ENCODE data around the gene SAMMSON. TPM values are rescaled to one million over a fixed set of nuclear protein-coding genes. Genes with fewer than 3 reads are reported as not detected.

The SAMMSON gene
- under 1 TPM in 1 of 2 donors, not detected in 1; 0.42 TPM for total RNA-seq
- not detected for polyA plus RNA-seq (2013, experiment 1 of 2)
- polyA plus RNA-seq (2013, experiment 2 of 2) = not detected
- long read RNA-seq, experiment 1 = 0 reads
- long read RNA-seq, experiment 2 = 0 reads
- long read RNA-seq, experiment 3, partial matches to known transcripts = 0 of 1 reads
- long read RNA-seq, experiment 3, other reads (novel, unspliced or antisense) = 1 of 1 reads
- long read RNA-seq, experiment 4, partial matches to known transcripts = 0 of 4 reads
- long read RNA-seq, experiment 4, other reads (novel, unspliced or antisense) = 4 of 4 reads

- Histone ChIP-seq H3K4me1 (ENCODE audit: control insufficient read depth, insufficient read depth, low read length) (no peaks in the 10 kb centered on the region), H3K27me3 (ENCODE audit: control insufficient read depth, insufficient read depth, low read length, poor library complexity, severe bottlenecking) (no peaks in the 10 kb centered on the region), H3K9me3 (ENCODE audit: control insufficient read depth, low read length) (no peaks in the 10 kb centered on the region), H3K36me3 (ENCODE audit: control insufficient read depth, insufficient read depth, low read length) (no peaks in the 10 kb centered on the region), H3K27ac (ENCODE audit: low read depth, low read length) (peak within 1 kb of the TSS; percentile 81), H3K4me3 (ENCODE audit: low read length) (no peak within 1 kb of the TSS), H3K9ac (ENCODE audit: extremely low read depth, low read length, poor library complexity, severe bottlenecking) (no peak within 1 kb of the TSS)
- peak; percentile 50 for DNase-seq
- TF ChIP-seq, protein P1, sequence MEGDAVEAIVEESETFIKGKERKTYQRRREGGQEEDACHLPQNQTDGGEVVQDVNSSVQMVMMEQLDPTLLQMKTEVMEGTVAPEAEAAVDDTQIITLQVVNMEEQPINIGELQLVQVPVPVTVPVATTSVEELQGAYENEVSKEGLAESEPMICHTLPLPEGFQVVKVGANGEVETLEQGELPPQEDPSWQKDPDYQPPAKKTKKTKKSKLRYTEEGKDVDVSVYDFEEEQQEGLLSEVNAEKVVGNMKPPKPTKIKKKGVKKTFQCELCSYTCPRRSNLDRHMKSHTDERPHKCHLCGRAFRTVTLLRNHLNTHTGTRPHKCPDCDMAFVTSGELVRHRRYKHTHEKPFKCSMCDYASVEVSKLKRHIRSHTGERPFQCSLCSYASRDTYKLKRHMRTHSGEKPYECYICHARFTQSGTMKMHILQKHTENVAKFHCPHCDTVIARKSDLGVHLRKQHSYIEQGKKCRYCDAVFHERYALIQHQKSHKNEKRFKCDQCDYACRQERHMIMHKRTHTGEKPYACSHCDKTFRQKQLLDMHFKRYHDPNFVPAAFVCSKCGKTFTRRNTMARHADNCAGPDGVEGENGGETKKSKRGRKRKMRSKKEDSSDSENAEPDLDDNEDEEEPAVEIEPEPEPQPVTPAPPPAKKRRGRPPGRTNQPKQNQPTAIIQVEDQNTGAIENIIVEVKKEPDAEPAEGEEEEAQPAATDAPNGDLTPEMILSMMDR (conservative IDR thresholded peaks at IDR 0.05) = no peak
- H3K4me3 Mint-ChIP-seq = no peak within 1 kb of the TSS
- no peaks in the 10 kb centered on the region for H3K27me3 Mint-ChIP-seq (ENCODE audit: insufficient read depth)
- no peaks in the 10 kb centered on the region for H3K36me3 Mint-ChIP-seq (ENCODE audit: low read depth)
- no peak within 1 kb of the TSS for H3K27ac Mint-ChIP-seq
- H3K9me3 Mint-ChIP-seq = no peaks in the 10 kb centered on the region
- 94 to 100% methylated on average over 12 to 29 of the region's 29 CpGs for WGBS, 2 experiments (ENCODE audit: insufficient coverage in 1 of 2, insufficient read length in 1 of 2)
- no peaks in the 10 kb centered on the region for H3K4me1 Mint-ChIP-seq
These were observed at the start of gene SAMMSON for GRCh38 chr3:69999140-70000027. Gene SAMMSON (plus strand): TSS chr3:69999733.

- Histone ChIP-seq H3K9ac (ENCODE audit: extremely low read depth, low read length, poor library complexity, severe bottlenecking) (no peak overlapping the region), H3K27me3 (ENCODE audit: control insufficient read depth, insufficient read depth, low read length, poor library complexity, severe bottlenecking) (peaks cover 29% of the 10 kb centered on the region), H3K36me3 (ENCODE audit: control insufficient read depth, insufficient read depth, low read length) (no peaks in the 10 kb centered on the region), H3K4me1 (ENCODE audit: control insufficient read depth, insufficient read depth, low read length) (peaks cover 2% of the 10 kb centered on the region), H3K9me3 (ENCODE audit: control insufficient read depth, low read length) (no peaks in the 10 kb centered on the region), H3K4me3 (ENCODE audit: low read length) (no peak overlapping the region), H3K27ac (ENCODE audit: low read depth, low read length) (no peak overlapping the region)
- Mint-ChIP-seq H3K4me1 (peaks cover 16% of the 10 kb centered on the region), H3K4me3 (no peak overlapping the region), H3K36me3 (ENCODE audit: low read depth) (no peaks in the 10 kb centered on the region), H3K27ac (no peak overlapping the region), H3K27me3 (ENCODE audit: insufficient read depth) (peaks cover 8% of the 10 kb centered on the region), H3K9me3 (no peaks in the 10 kb centered on the region)
- TF ChIP-seq, protein P1 (conservative IDR thresholded peaks at IDR 0.05) = no peak
- DNase-seq = no peak
- WGBS, 2 experiments (ENCODE audit: insufficient coverage in 1 of 2, insufficient read length in 1 of 2) = 86% methylated on average over 3 of the region's 3 CpGs; no CpG with 5 or more reads in 1 of the 2 experiments
These were observed 47.9 kb upstream of the SAMMSON start for GRCh38 chr3:69951616-69952015.

GRCh38 chr3:69959581-69959980, 40.0 kb upstream of the SAMMSON start:
- TF ChIP-seq, protein P1 (conservative IDR thresholded peaks at IDR 0.05) = no peak
- H3K27me3 ChIP-seq (ENCODE audit: control insufficient read depth, insufficient read depth, low read length, poor library complexity, severe bottlenecking) = peaks cover 12% of the 10 kb centered on the region
- WGBS, 2 experiments (ENCODE audit: insufficient coverage in 1 of 2, insufficient read length in 1 of 2) = 94 to 100% methylated on average over 2 to 6 of the region's 7 CpGs
- peaks cover 2% of the 10 kb centered on the region for H3K27me3 Mint-ChIP-seq (ENCODE audit: insufficient read depth)
- H3K4me3 Mint-ChIP-seq = no peak overlapping the region
- H3K9ac ChIP-seq (ENCODE audit: extremely low read depth, low read length, poor library complexity, severe bottlenecking) = no peak overlapping the region
- no peak overlapping the region for H3K27ac Mint-ChIP-seq
- peaks cover 6% of the 10 kb centered on the region for H3K4me1 Mint-ChIP-seq
- H3K9me3 Mint-ChIP-seq = no peaks in the 10 kb centered on the region
- no peaks in the 10 kb centered on the region for H3K4me1 ChIP-seq (ENCODE audit: control insufficient read depth, insufficient read depth, low read length)
- H3K36me3 ChIP-seq (ENCODE audit: control insufficient read depth, insufficient read depth, low read length) = no peaks in the 10 kb centered on the region
- DNase-seq = no peak
- H3K9me3 ChIP-seq (ENCODE audit: control insufficient read depth, low read length) = no peaks in the 10 kb centered on the region
- no peaks in the 10 kb centered on the region for H3K36me3 Mint-ChIP-seq (ENCODE audit: low read depth)
- H3K27ac ChIP-seq (ENCODE audit: low read depth, low read length) = no peak overlapping the region
- no peak overlapping the region for H3K4me3 ChIP-seq (ENCODE audit: low read length)
